K562 (cell line): ENCODE measurements around the gene C17orf114.
A peak's percentile ranks its signal among the peaks of the same experiment; 100 is the strongest.

Experiments
- BRD9 ChIP-seq: fragments of 450-650 bp; IDR thresholded peaks from 2 replicates; pipeline ENCODE4 v1.6.1; 2018; ENCODE audit warnings: low read depth; ENCODE audit not compliant: partially characterized antibody
- EWSR1 ChIP-seq: fragments of 450-650 bp; IDR thresholded peaks from 2 replicates; pipeline ENCODE4 v1.6.1; 2018; ENCODE audit warnings: borderline replicate concordance, mild to moderate bottlenecking, low read depth, moderate library complexity; ENCODE audit not compliant: partially characterized antibody
- FOXK1 ChIP-seq: sonication (generic); formaldehyde crosslinking; IDR thresholded peaks from 2 replicates; pipeline ENCODE4 v1.8.0; 2022; ENCODE audit warnings: missing genetic modification reagents, mild to moderate bottlenecking, borderline replicate concordance
- FUS ChIP-seq: fragments of 200-400 bp; formaldehyde crosslinking; optimal IDR thresholded peaks from 2 replicates; pipeline ENCODE3; 2017; ENCODE audit warnings: low read depth, low read length
- GATAD2B ChIP-seq: fragments of 450-650 bp; IDR thresholded peaks from 2 replicates; pipeline ENCODE4 v1.6.1; 2017; ENCODE audit warnings: mild to moderate bottlenecking, borderline replicate concordance
- HDAC8 ChIP-seq: fragments of 450-650 bp; IDR thresholded peaks from 2 replicates; pipeline ENCODE4 v1.6.1; 2016; ENCODE audit warnings: mild to moderate bottlenecking, missing genetic modification characterization, moderate library complexity, missing compliant biosample characterization
- HNRNPLL ChIP-seq: fragments of 200-400 bp; formaldehyde crosslinking; IDR thresholded peaks from 2 replicates; pipeline ENCODE4 v1.6.1; 2017; ENCODE audit warnings: low read length, low read depth, mild to moderate bottlenecking; ENCODE audit not compliant: poor library complexity, severe bottlenecking
- IFI16 ChIP-seq: fragments of 250-450 bp; sonication (Bioruptor Pico); IDR thresholded peaks from 2 replicates; pipeline ENCODE4 v2.1.2; 2022; ENCODE audit warnings: mild to moderate bottlenecking, inconsistent platforms
- KAT7 ChIP-seq: sonication (generic); formaldehyde crosslinking; IDR thresholded peaks from 2 replicates; pipeline ENCODE4 v1.8.0; 2022; ENCODE audit warnings: missing genetic modification reagents, mild to moderate bottlenecking, borderline replicate concordance
- KDM1A ChIP-seq, 2 experiments: fragments of 450-650 bp; IDR thresholded peaks; 2 replicates each; pipeline ENCODE4 v1.6.1; 2016; ENCODE audit warnings: mild to moderate bottlenecking in 2 of 2
- MCM3 ChIP-seq: fragments of 450-650 bp; IDR thresholded peaks from 2 replicates; pipeline ENCODE4 v1.6.1; 2016
- MTA1 ChIP-seq: fragments of 450-650 bp; IDR thresholded peaks from 2 replicates; pipeline ENCODE4 v1.6.1; 2017; ENCODE audit warnings: borderline replicate concordance
- NCOA6 ChIP-seq: fragments of 450-650 bp; IDR thresholded peaks from 2 replicates; pipeline ENCODE4 v1.6.1; 2017; ENCODE audit warnings: mild to moderate bottlenecking
- TAF15 ChIP-seq: fragments of 200-400 bp; formaldehyde crosslinking; IDR thresholded peaks from 2 replicates; pipeline ENCODE4 v1.6.1; 2017; ENCODE audit warnings: mild to moderate bottlenecking, low read depth, low read length, moderate library complexity
- TCF3 ChIP-seq: sonication (generic); formaldehyde crosslinking; IDR thresholded peaks from 2 replicates; pipeline ENCODE4 v1.4.0; 2020; ENCODE audit warnings: mild to moderate bottlenecking, missing genetic modification reagents
- ZFP1 ChIP-seq: fragments of 450-650 bp; formaldehyde crosslinking; IDR thresholded peaks from 2 replicates; pipeline ENCODE4 v1.4.0; 2020; ENCODE audit warnings: mild to moderate bottlenecking, mixed read lengths
- ZNF263 ChIP-seq: sonication (generic); formaldehyde crosslinking; IDR thresholded peaks from 2 replicates; pipeline ENCODE4 v1.8.0; 2022; ENCODE audit warnings: mild to moderate bottlenecking, missing genetic modification reagents, borderline replicate concordance
- ZNF274 ChIP-seq: IDR thresholded peaks from 2 replicates; pipeline ENCODE4 v1.6.1; 2011; ENCODE audit warnings: low read depth, mild to moderate bottlenecking, low read length, moderate library complexity, borderline replicate concordance
- ZNF444 ChIP-seq: fragments of 250-450 bp; sonication (Bioruptor Pico); IDR thresholded peaks from 2 replicates; pipeline ENCODE4 v1.4.0; 2020; ENCODE audit warnings: mild to moderate bottlenecking, moderate library complexity
- ZNF507 ChIP-seq: conservative IDR thresholded peaks from 2 replicates; pipeline ENCODE4 v1.6.1; 2017; ENCODE audit warnings: missing genetic modification characterization, missing compliant biosample characterization
- ZNF644 ChIP-seq: fragments of 200-800 bp; sonication (Bioruptor generic); IDR thresholded peaks from 2 replicates; pipeline ENCODE4 v1.6.1; 2016; ENCODE audit warnings: low read depth, missing genetic modification characterization, missing compliant biosample characterization
- TF ChIP-seq, protein P1 (sequence below): sonication (generic); formaldehyde crosslinking; IDR thresholded peaks from 2 replicates; pipeline ENCODE4 v1.8.0; 2023; ENCODE audit warnings: mild to moderate bottlenecking, missing genetic modification reagents
- TF ChIP-seq, protein P2 (sequence below), 3 experiments: fragments of 200-800 bp in 1 of 3; fragments of 250-450 bp in 1 of 3; fragments of 450-650 bp in 1 of 3; sonication (Bioruptor Pico) in 1 of 3; sonication (Bioruptor generic) in 1 of 3; formaldehyde crosslinking in 1 of 3; IDR thresholded peaks; 2 replicates each; pipeline versions ENCODE4 v1.6.1 to v1.8.0; 2016 to 2022; ENCODE audit warnings: mild to moderate bottlenecking in 2 of 3, missing genetic modification characterization in 2 of 3, missing compliant biosample characterization in 1 of 3, moderate library complexity in 1 of 3
- TF ChIP-seq, protein P3 (sequence below): fragments of 450-650 bp; formaldehyde crosslinking; IDR thresholded peaks from 2 replicates; pipeline ENCODE4 v1.4.0; 2022; ENCODE audit warnings: mild to moderate bottlenecking, moderate library complexity

C17orf114 gene

DNA sequence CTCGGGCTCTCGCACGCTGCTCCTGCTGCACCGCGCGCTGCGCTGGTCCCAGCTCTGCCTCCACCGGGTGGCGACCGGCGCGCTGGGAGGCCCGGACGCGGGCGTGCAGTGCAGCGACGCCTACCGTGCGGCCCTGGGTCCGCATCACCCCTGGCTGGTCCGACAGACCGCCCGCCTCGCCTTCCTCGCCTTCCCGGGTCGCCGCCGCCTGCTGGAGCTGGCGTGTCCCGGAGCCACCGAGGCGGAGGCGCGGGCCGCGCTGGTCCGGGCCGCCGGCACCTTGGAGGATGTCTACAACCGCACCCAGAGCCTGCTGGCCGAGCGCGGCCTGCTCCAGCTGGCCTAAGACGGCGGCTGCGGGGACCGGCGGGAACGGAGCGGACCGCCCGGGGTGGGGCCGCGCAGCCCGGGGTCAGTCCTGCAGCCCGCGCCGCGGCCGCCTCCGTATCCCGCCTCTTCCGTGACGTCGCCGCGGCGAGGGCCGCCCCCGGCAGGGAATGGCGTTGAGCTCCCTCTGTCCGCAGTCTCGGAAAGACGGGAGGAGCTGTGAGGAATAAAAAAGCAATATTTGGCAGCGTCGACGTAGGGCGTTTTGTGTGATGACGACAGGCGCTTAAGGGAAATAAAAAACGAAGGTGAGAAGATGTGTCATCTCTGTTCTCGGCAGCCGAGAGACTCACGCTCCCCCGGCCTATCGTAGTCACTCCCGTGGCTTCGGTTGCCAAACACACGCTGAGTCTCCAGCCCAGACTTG, 12.0 kb downstream of the C17orf114 start (continued):
- TF ChIP-seq ZNF507 = no peak
- no peak for TF ChIP-seq BRD9
- TF ChIP-seq ZNF263 (CRISPR knock-in tag) = no peak
- TF ChIP-seq NCOA6 = 0 out of 2 replicates have a peak, but pooled peaks have one; percentile 53
- no peak for TF ChIP-seq MCM3
- no peak for TF ChIP-seq HDAC8
- TF ChIP-seq TCF3 (CRISPR knock-in tag) = no peak
- TF ChIP-seq FOXK1 (CRISPR knock-in tag) = no peak
- TF ChIP-seq FUS = no peak
- peak; percentile 91; the same call in 1 of the 2 replicates for TF ChIP-seq KAT7
- TF ChIP-seq ZNF274 = no peak
- no peak for TF ChIP-seq EWSR1
- TF ChIP-seq, protein P1, sequence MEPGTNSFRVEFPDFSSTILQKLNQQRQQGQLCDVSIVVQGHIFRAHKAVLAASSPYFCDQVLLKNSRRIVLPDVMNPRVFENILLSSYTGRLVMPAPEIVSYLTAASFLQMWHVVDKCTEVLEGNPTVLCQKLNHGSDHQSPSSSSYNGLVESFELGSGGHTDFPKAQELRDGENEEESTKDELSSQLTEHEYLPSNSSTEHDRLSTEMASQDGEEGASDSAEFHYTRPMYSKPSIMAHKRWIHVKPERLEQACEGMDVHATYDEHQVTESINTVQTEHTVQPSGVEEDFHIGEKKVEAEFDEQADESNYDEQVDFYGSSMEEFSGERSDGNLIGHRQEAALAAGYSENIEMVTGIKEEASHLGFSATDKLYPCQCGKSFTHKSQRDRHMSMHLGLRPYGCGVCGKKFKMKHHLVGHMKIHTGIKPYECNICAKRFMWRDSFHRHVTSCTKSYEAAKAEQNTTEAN (CRISPR knock-in tag) = 0 out of 2 replicates have a peak, but pooled peaks have one; percentile 34
- no peak for TF ChIP-seq IFI16
- no peak for TF ChIP-seq MTA1
- TF ChIP-seq ZNF444 = no peak
- no peak for TF ChIP-seq KDM1A (IDR thresholded peaks at IDR 0.05)
- TF ChIP-seq GATAD2B = peak; percentile 82; the same call in 1 of the 2 replicates
- TF ChIP-seq, protein P2, sequence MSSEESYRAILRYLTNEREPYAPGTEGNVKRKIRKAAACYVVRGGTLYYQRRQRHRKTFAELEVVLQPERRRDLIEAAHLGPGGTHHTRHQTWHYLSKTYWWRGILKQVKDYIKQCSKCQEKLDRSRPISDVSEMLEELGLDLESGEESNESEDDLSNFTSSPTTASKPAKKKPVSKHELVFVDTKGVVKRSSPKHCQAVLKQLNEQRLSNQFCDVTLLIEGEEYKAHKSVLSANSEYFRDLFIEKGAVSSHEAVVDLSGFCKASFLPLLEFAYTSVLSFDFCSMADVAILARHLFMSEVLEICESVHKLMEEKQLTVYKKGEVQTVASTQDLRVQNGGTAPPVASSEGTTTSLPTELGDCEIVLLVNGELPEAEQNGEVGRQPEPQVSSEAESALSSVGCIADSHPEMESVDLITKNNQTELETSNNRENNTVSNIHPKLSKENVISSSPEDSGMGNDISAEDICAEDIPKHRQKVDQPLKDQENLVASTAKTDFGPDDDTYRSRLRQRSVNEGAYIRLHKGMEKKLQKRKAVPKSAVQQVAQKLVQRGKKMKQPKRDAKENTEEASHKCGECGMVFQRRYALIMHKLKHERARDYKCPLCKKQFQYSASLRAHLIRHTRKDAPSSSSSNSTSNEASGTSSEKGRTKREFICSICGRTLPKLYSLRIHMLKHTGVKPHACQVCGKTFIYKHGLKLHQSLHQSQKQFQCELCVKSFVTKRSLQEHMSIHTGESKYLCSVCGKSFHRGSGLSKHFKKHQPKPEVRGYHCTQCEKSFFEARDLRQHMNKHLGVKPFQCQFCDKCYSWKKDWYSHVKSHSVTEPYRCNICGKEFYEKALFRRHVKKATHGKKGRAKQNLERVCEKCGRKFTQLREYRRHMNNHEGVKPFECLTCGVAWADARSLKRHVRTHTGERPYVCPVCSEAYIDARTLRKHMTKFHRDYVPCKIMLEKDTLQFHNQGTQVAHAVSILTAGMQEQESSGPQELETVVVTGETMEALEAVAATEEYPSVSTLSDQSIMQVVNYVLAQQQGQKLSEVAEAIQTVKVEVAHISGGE (CRISPR knock-in tag; IDR thresholded peaks at IDR 0.05) = peak in 1 of 3 experiments; percentile 63; a peak in 1 of 6 replicates
- no peak for TF ChIP-seq HNRNPLL
- TF ChIP-seq TAF15 = no peak
- no peak for TF ChIP-seq ZFP1 (CRISPR knock-in tag)
- TF ChIP-seq ZNF644 = no peak
- TF ChIP-seq, protein P3, sequence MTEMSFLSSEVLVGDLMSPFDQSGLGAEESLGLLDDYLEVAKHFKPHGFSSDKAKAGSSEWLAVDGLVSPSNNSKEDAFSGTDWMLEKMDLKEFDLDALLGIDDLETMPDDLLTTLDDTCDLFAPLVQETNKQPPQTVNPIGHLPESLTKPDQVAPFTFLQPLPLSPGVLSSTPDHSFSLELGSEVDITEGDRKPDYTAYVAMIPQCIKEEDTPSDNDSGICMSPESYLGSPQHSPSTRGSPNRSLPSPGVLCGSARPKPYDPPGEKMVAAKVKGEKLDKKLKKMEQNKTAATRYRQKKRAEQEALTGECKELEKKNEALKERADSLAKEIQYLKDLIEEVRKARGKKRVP (CRISPR knock-in tag) = no peak
